KMS-11 (cell line): ENCODE results near the gene SCMH1.
"Not testable (repeated sequence)": the region's sequence is repeated elsewhere in the genome, so short reads cannot be mapped to it uniquely, and the experiment has no call there.

Experiments
- H2AFZ ChIP-seq: fragments of 200-600 bp; sonication (generic); 2 replicates; pipeline ENCODE4 v1.6.1; 2016; ENCODE audit warnings: antibody characterized with exemption, mixed run types, low read depth
- H3K27ac ChIP-seq: fragments of 200-600 bp; sonication (generic); 2 replicates; pipeline ENCODE4 v1.6.1; 2016; ENCODE audit warnings: mild to moderate bottlenecking, mixed run types
- H3K27me3 ChIP-seq: fragments of 200-600 bp; sonication (generic); 2 replicates; pipeline ENCODE4 v1.6.1; 2017; ENCODE audit warnings: mild to moderate bottlenecking, low read depth, mixed run types, moderate library complexity; ENCODE audit not compliant: insufficient read depth
- H3K36me3 ChIP-seq: fragments of 200-600 bp; sonication (generic); 2 replicates; pipeline ENCODE4 v1.6.1; 2017; ENCODE audit warnings: mild to moderate bottlenecking, mixed run types; ENCODE audit not compliant: insufficient read depth
- H3K4me1 ChIP-seq: fragments of 200-600 bp; sonication (generic); 2 replicates; pipeline ENCODE4 v1.6.1; 2016; ENCODE audit warnings: mild to moderate bottlenecking, low read depth, mixed run types; ENCODE audit not compliant: poor library complexity, severe bottlenecking
- H3K4me2 ChIP-seq: fragments of 200-600 bp; sonication (generic); 2 replicates; pipeline ENCODE4 v1.7.0; 2016; ENCODE audit warnings: mild to moderate bottlenecking, mixed run types
- H3K4me3 ChIP-seq: fragments of 200-600 bp; sonication (generic); IDR thresholded peaks from 2 replicates; pipeline ENCODE4 v1.6.1; 2017; ENCODE audit warnings: low read depth, low read length, mixed read lengths; ENCODE audit not compliant: insufficient read depth
- H3K79me2 ChIP-seq: fragments of 200-600 bp; sonication (generic); 2 replicates; pipeline ENCODE4 v1.6.1; 2016; ENCODE audit warnings: low read depth, mixed run types; ENCODE audit not compliant: insufficient read depth
- H3K9ac ChIP-seq: fragments of 200-600 bp; sonication (generic); 2 replicates; pipeline ENCODE4 v1.6.1; 2016; ENCODE audit warnings: mild to moderate bottlenecking, mixed run types
- H4K20me1 ChIP-seq: fragments of 200-600 bp; sonication (generic); 2 replicates; pipeline ENCODE4 v1.6.1; 2016; ENCODE audit warnings: mild to moderate bottlenecking, mixed run types; ENCODE audit not compliant: insufficient read depth
- CTCF ChIP-seq: fragments of 200-600 bp; sonication (generic); conservative IDR thresholded peaks from 2 replicates; pipeline ENCODE4 v1.6.1; 2017; ENCODE audit warnings: low read depth, mild to moderate bottlenecking, antibody characterized with exemption, low read length, moderate library complexity, mixed read lengths

Gene SCMH1

GRCh38 chr1:41149570-41149969, 92.5 kb downstream of the SCMH1 start:
- no peaks in the 10 kb centered on the region for H3K79me2 ChIP-seq
- H3K9ac ChIP-seq, result no peak overlapping the region
- no peak for TF ChIP-seq CTCF
- no peak overlapping the region for H3K4me2 ChIP-seq
- no peaks in the 10 kb centered on the region for H3K4me1 ChIP-seq
- no peaks in the 10 kb centered on the region for H3K27me3 ChIP-seq
- H3K36me3 ChIP-seq, result no peaks in the 10 kb centered on the region
- no peak overlapping the region for H2AFZ ChIP-seq
- H3K4me3 ChIP-seq, result no peak overlapping the region
- no peak overlapping the region for H3K27ac ChIP-seq
- no peaks in the 10 kb centered on the region for H4K20me1 ChIP-seq

DNA sequence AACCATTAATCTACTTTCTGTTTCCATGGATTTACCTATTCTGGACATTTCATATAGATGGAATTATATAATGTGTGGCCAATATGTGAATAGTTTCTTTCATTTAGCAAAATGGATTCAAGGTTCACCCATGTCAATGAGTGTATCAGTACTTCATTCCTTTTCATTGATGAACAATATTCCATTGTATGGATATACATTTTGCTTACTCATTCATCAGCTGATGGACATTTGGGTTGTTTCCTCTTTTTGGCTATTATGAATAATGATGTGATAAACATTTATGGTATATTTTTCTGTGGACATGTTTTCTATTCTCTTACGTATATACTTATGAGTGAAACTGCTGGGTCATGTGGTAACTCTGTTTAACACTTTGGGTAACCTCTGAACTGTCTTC, 97.8 kb downstream of the SCMH1 start:
- H3K4me1 ChIP-seq, result no peaks in the 10 kb centered on the region
- H3K9ac ChIP-seq, result no peak overlapping the region
- no peak overlapping the region for H2AFZ ChIP-seq
- no peaks in the 10 kb centered on the region for H3K79me2 ChIP-seq
- H4K20me1 ChIP-seq, result no peaks in the 10 kb centered on the region
- no peak overlapping the region for H3K4me2 ChIP-seq
- no peaks in the 10 kb centered on the region for H3K27me3 ChIP-seq
- H3K36me3 ChIP-seq, result 0 out of 2 replicates have a peak, but pooled peaks cover 3% of the 10 kb centered on the region
- H3K27ac ChIP-seq, result no peak overlapping the region
- no peak overlapping the region for H3K4me3 ChIP-seq
- no peak for TF ChIP-seq CTCF

GRCh38 chr1:41138549-41138948, 103.6 kb downstream of the SCMH1 start:
- H3K27me3 ChIP-seq, result no peaks in the 10 kb centered on the region
- H3K9ac ChIP-seq, result no peak overlapping the region
- no peak overlapping the region for H3K4me2 ChIP-seq
- no peaks in the 10 kb centered on the region for H3K79me2 ChIP-seq
- H3K27ac ChIP-seq, result no peak overlapping the region
- no peaks in the 10 kb centered on the region for H3K4me1 ChIP-seq
- H4K20me1 ChIP-seq, result no peaks in the 10 kb centered on the region
- TF ChIP-seq CTCF, result no peak
- no peak overlapping the region for H2AFZ ChIP-seq
- 0 out of 2 replicates have a peak, but pooled peaks cover 3% of the 10 kb centered on the region for H3K36me3 ChIP-seq
- H3K4me3 ChIP-seq, result no peak overlapping the region

- no peak for TF ChIP-seq CTCF
Measured at GRCh38 chr1:41135196-41135947, 106.7 kb downstream of the SCMH1 start.

GRCh38 chr1:41134325-41134724, 107.8 kb downstream of the SCMH1 start:
- H2AFZ ChIP-seq, H3K4me2 ChIP-seq, H4K20me1 ChIP-seq, H3K9ac ChIP-seq, H3K27ac ChIP-seq, H3K27me3 ChIP-seq, H3K79me2 ChIP-seq, H3K4me3 ChIP-seq, H3K4me1 ChIP-seq, H3K36me3 ChIP-seq: not testable (repeated sequence)

More at GRCh38 chr1:41135196-41135947, 106.7 kb downstream of the SCMH1 start:
- Histone ChIP-seq H3K4me1 (no peaks in the 10 kb centered on the region), H3K4me3 (no peak overlapping the region), H3K4me2 (no peak overlapping the region), H3K36me3 (no peaks in the 10 kb centered on the region; the same call in 1 of the 2 replicates), H3K27ac (no peak overlapping the region), H3K79me2 (no peaks in the 10 kb centered on the region), H3K27me3 (no peaks in the 10 kb centered on the region), H2AFZ (no peak overlapping the region), H4K20me1 (no peaks in the 10 kb centered on the region), H3K9ac (no peak overlapping the region)
